Stimulated activated CD4-positive, alpha-beta T cell treated with anti-CD3 and anti-CD28 coated beads, Interleukin-1b, Interleukin-23, amount 100 ng/mL, for 24 hours (primary cell): ENCODE results near the gene VENTX.
"Not testable (repeated sequence)": the region's sequence is repeated elsewhere in the genome, so short reads cannot be mapped to it uniquely, and the experiment has no call there.

Source experiments
- DNase-seq, 4 experiments: peaks; one replicate each; pipeline ENCODE4 v3.0.0-alpha.2; 2020; ENCODE audit warnings: low read depth in 4 of 4, low spot score in 1 of 4

Gene VENTX

DNA sequence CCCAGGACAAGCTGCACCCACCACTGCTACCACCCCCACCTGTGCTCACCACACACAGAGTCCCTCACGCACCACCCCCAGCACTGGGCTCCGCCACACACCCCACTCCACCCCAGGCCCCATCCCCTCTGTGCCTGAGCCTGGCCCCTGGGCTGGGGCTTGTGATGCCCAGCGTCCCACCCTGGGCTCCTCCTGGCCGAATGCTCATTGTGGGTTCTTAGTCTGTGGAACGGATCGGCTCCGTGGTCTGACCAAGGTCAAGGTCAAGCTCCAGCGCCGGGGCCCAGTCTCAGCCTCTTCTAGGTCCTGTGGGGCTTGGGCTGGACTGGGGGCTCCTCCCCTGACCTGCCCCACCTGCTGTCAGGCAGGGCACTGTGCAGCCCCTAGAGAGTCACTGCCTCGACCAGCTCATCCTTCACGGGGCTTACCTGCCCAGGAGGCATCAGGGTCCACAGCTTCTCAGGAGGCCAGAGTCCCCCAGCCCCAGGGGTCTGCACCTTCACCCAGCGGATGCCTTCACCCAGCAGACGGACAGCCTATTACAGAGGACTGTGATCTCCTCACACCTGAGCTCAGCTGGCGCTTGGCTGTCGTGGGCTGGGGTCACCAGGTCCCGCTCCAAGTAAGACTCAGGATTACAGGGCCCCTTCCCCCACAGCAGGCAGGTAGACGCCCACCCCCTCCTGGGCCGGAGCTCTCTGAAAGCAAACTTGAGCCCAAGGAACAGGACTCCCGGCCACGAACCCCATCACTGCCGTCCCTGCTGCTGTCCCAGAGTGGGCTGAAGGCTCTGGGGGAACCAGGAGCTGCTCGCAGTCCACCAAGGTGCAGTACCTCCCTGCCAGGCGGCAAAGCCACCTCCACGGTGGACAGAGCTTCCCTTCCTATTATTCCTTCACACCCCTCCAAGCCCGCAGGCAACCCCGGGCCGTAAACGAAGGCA lies 22.9 kb upstream of the VENTX start:
- DNase-seq = no peak

GRCh38 chr10:133215586-133215985 lies 22.1 kb upstream of the VENTX start:
- DNase-seq = no peak

GRCh38 chr10:133216776-133217175 lies 20.9 kb upstream of the VENTX start:
- no peak for DNase-seq

DNA sequence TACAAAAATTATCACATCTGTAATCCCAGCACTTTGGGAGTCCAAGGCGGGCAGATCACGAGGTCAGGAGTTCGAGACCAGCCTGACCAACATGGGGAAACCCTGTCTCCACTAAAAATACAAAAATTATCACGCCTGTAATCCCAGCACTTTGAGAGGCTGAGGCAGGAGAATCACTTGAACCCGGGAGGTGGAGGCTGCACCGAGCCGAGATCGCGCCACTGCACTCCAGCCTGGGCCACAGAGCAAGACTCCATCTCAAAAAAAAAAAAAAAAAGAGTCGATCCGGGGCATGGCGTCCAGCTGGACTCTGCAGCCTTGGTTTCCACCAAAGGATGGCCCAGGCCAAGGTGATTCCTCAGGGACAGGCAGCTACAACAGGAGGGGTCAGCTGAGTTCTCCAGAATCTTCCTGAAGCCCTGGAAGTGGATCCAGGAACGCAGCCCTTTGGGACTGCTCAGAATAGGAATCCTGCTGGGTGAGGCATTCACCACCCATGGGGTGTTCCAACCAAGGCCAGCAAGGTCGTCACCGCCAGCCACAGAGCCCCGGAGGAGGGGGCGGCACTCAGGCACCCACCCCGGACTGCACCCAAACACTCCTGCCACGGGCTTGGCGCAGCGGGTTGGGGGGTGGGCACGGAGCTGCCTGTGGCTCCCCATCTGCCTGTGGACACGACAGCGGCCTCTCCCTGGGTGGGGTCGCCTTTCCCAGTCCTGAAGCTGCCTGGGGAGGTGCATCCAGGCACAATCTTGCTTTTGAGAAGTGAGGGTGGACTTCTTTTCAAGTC lies 19.7 kb upstream of the VENTX start:
- no peak for DNase-seq

DNA sequence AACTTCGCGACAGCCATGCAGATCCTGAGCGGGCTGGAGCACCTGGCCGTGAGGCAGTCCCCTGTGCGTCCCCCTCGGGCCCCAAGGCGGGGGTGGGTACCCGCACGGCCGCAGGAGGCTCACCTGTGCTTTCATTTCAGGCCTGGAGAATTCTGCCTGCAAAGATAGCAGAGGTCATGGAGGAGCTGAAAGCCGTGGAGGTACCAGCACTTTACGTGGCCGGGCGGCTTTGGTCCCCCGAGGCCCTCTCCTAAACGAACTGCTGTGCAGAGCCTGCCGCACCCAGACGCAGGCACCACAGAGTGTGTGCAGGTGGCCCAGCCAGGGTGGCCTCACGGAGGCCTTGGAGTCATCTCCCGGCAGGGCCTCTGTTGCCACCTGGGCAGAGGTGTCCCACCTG lies 18.8 kb upstream of the VENTX start:
- DNase-seq = no peak

DNA sequence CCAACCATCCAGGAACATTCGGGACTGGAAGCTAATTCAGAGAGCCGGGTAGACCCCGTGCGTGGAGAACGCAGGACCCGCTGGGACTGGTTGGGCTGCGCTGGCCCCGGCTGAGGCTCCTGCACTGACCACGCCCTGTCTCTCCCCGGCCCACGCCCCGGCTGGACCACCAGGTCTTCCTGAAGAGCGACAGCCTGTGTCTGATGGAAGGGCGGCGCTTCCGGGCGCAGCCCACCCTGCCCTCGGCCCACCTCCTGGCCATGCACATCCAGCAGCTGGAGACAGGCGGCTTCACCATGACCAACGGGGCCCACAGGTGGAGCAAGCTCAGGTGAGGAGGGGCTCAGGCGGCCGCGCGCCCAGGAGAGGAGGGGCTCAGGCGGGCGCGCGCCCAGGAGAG lies 17.9 kb upstream of the VENTX start:
- no peak for DNase-seq

GRCh38 chr10:133221331-133221730 lies 16.3 kb upstream of the VENTX start:
- no peak for DNase-seq

DNA sequence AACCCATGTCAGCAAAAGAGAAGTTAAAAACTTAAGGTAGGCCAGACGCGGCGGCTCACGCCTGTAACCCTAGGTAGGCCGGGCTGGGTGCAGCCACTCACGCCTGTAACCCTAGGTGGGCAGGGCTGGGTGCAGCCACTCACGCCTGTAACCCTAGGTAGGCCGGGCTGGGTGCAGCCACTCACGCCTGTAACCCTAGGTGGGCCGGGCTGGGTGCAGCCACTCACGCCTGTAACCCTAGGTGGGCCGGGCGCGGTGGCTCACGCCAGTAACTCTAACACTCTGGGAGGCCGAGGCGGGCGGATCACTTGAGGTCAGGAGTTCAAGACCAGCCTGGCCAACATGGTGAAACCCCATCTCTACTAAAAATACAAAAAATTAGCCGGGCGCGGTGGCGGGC lies 15.9 kb upstream of the VENTX start:
- not testable (repeated sequence) for DNase-seq

DNA sequence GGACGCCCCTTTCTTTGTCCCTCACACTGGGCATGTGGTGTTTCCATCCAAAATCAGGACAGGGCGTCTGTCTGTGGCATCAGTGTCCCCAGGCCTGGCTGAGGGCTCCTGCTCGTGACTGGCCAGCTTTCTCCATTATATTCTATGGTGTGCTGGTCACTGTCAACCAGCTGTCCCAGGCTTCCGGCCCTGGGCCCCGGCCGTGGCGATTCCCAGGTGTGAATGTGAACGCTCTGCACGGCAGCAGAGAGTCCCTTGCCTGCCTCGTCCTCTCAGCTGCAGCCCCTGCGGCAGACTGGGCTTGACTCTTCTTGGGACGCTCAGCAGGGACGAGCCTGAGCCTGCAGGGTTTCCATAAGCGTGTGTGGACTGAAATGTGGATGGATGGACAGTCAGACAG lies 13.6 kb upstream of the VENTX start:
- no peak for DNase-seq

DNA sequence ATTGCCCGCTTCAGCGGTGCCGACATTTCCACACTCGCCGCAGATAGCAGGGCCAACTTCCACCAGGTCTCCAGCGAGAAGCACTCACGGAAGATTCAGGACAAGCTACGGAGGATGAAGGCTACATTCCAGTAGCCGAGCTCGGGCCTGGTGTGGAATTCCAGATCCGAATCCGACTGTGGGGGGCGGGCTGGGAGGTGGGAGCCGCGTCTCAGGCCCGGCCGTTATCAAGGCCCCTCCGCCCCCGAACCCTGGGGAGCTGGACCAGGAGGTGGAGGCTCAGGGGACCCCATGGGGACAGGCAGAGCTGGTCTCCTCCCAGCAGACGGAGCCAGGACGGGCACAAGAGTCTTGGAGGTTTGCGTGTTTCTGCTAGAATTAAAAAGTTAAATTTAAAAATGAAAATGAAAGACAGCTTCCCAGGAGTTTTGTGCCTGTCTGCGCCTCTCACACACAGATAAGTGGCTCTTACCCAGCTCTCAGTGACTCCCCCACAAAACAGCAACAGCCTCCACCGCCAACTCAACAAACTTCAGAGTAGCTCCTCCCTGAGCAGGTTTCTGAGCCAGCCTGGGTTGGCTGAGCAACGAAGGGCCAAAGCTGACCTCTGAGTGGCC lies 12.8 kb upstream of the VENTX start:
- DNase-seq = no peak

DNA sequence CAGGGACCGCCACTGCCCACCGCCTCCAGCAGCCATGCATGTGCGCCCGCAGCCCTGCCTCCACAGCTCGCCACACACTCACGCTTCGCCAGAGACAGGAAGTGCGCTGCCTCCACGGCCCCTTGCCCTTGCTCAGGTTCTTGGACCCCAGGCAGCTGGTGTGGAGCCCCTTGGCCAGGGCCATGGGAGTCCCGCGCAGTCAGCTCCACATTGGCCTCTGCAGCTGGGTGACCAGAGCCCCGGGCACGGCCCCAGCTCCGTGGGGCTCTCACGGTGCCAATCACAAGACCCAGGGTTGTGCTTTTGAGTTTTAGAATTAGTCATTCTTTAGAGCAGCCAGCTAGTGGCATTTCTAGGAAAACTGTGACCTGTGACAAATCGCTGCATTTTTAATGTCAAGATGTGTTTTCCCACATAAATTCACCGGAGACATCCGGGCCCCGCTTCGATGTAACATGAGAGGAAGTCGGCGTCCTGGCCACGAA lies 11.9 kb upstream of the VENTX start:
- DNase-seq = no peak

DNA sequence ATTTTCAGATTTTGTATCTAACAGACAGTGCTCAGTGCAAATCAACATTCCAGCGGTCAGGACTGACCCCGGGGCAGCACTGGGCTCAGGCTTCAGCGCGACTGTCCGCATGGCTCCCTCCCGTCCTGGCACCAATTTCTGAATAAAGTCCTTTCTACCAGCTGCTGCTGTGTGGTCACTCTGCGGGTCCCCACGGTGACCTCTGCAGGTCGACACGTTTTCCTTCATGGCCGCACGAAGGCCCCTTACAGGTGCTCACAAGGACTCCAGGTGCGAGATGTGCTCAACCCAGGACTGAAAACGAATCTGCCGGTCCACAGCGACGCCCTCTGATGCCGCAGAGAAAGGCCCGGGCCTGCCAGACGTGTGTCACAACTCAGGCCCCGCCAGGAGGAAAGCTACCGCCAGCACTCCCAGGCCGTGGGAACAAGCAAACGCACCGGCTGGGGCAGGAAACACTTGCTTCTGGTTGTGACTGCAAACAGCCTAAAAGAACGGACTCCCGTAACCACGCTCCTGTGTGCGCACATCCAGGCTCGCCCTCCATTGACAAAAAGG lies 11.3 kb upstream of the VENTX start:
- no peak for DNase-seq

DNA sequence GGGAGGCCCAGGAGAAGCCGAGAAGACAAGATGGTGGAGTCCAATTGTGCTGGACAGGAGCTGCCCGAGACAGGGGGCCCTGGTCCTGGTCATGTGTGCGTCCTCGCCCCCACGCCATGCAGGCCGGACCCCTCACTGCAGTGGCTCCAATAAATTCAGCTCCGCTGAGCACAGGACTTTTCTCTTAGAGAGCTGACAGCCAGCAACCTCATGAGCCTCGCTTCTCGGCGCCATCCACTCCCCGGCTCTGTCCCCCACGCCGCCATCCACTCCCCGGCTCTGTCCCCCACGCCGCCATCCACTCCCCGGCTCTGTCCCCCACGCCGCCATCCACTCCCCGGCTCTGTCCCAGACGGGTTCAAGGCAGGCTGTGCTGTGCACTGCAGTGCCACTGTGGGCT lies 10.4 kb upstream of the VENTX start:
- DNase-seq = no peak

GRCh38 chr10:133229265-133230043 lies 8.2 kb upstream of the VENTX start:
- DNase-seq = no peak

DNA sequence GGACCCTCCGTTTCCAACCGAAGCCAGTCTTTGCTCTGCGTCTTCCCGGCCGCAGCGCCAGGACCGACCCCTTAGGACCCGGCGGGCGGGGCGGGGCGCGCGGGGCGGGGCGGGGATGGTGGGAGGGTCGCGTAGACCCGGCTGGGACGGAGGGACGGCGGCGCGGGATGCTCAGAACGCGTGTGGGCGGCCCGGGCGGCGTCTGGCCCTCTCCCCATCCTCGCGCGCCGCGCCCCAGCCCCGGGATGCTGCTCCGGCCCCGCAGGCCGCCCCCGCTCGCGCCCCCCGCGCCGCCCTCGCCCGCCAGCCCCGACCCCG lies 7.7 kb upstream of the VENTX start, which contains the start of gene UTF1:
Gene UTF1, plus strand, starts transcription at position 174 of the 318 bp plus-strand sequence. Its CDS starts 72 bp downstream, at position 246.
- no peak for DNase-seq

- no peak for DNase-seq
These were observed 7.1 kb upstream of the VENTX start for GRCh38 chr10:133230387-133231195.

DNA sequence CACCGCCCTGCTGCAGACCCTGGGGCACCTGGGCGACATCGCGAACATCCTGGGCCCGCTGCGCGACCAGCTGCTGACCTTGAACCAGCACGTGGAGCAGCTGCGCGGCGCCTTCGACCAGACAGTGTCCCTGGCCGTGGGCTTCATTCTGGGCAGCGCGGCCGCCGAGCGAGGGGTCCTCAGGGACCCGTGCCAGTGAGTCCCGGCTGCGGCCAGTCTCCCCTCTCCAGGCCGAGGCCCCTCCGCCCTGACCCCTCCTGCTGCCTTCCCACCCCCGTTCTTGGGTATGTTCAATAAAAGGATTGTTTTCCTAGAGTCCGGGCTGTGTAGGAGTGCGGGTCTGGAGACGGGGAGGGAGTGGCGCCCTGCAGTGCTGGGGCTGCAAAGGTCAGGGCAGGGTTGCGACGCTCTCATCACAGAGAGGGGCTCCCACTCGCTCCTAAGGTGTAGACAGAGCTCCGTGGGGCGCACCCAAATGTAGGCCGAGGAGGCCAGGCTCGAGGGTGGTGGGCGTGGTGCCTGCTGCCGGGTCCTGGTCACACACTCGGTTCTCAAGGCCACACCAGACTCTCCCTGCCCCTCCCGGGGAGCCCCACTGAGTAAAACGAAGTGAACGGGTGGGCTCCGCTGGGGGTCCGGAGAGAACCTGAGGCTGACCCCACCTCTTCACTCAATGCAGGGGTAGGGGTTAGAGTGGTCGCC lies 6.3 kb upstream of the VENTX start:
- no peak for DNase-seq

DNA sequence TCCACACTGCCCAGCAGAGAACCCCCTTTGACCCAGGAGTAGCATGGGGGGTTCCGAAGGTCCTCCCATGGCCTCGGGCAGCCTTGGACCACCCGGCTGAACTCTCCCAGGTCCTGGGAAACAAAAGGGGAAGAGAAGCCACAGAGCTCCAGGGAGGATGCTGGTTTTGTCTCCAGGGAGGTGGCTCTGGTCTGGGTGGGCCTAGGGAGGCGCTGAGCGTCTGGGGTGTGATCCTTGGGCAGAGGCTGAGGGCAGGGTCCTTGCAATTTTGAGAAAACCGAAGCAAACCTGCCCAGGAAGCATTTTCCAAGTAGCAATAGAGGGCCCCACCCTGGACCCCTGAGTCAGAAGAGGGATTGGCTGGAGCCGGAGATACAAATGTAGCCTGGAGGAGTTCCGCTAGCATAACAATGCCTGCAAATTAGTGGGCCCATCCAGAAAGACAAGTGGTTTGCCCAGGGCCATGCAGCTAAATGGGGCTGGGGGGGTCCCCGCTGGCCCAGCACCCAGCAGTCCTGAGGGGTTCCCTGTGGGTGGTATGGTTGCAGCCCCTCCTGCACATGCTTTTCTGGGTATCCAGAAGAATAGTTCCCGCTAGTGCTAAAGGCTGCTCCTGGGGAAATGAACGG lies 5.6 kb upstream of the VENTX start:
- no peak for DNase-seq

DNA sequence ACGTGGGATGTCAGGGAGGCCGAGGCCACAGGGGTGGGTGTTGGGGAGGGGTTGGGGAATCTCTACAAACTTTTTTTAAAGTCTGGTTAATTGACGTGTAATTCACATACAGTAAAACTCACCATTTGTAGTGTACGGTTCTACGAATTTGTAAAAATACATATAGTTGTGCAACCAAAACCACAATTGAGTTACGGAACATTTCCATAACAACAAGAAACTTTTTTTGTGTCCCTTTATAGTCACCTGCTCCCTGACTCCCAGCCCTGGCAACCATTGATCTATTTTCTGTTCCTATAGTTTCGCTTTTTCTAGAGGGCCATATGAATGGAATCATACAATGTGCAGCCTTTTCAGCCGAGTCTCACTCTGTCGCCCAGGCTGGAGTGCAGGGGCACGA lies 2.9 kb upstream of the VENTX start:
- not testable (repeated sequence) for DNase-seq
